Peyer's patch (tissue), 4 donors: ENCODE results near the gene CNTNAP5. TPM values are rescaled to one million over a fixed set of nuclear protein-coding genes. Genes with fewer than 3 reads are reported as not detected.
A peak's percentile ranks its signal among the peaks of the same experiment; 100 is the strongest.

ENCODE experiments used
- DNase-seq, 3 donors: peaks; one replicate each; pipeline ENCODE4 v3.0.0-alpha.2; 2017 to 2019
- H3K27ac ChIP-seq, 4 donors: fragments of 200-600 bp; sonication (generic); one replicate each; pipeline ENCODE4 v1.5.1; 2016 to 2019
- H3K27me3 ChIP-seq, 2 donors: fragments of 200-600 bp; sonication (generic); one replicate each; pipeline ENCODE4 v1.5.1; 2019
- H3K36me3 ChIP-seq, 3 donors: fragments of 200-600 bp; sonication (generic); one replicate each; pipeline ENCODE4 v1.5.1; 2016 to 2019
- H3K4me1 ChIP-seq, 4 donors: fragments of 200-600 bp; sonication (generic); one replicate each; pipeline ENCODE4 v1.5.1; 2016 to 2019
- H3K4me3 ChIP-seq, 4 donors: fragments of 200-600 bp; sonication (generic); 1 replicate in 3 of 4; 2 replicates in 1 of 4; pipeline ENCODE4 v1.5.1; 2016 to 2019; ENCODE audit warnings: mild to moderate bottlenecking in 1 of 4
- H3K9me3 ChIP-seq, 4 donors: fragments of 200-600 bp; sonication (generic); one replicate each; pipeline ENCODE4 v1.5.1; 2016 to 2019; ENCODE audit warnings: mild to moderate bottlenecking in 1 of 4
- CTCF ChIP-seq, 6 experiments: fragments of 450-650 bp in 4 of 6; fragments of 200-600 bp in 2 of 6; sonication (generic) in 1 of 6; IDR thresholded peaks; one replicate each; pipeline ENCODE4 v1.5.1; 2017 to 2019; ENCODE audit warnings: antibody characterized with exemption in 6 of 6, mild to moderate bottlenecking in 3 of 6, moderate library complexity in 1 of 6
- POLR2A ChIP-seq, 2 donors: fragments of 450-650 bp; IDR thresholded peaks; one replicate each; pipeline ENCODE4 v1.5.1; 2017; ENCODE audit warnings: antibody characterized with exemption in 2 of 2, mild to moderate bottlenecking in 2 of 2, moderate library complexity in 2 of 2
- total RNA-seq, 4 donors: library from RNA; depleted of rRNA; stranded (reverse); fragments of >200 nt; gene quantifications; one replicate each; pipeline ENCODE4 v1.1.0, GENCODE V29; 2016

The CNTNAP5 gene
- total RNA-seq, result not detected

GRCh38 chr2:124025171-124025580 lies at the start of gene CNTNAP5:
TSS of gene CNTNAP5 (plus strand) at chr2:124025287. CDS start at chr2:124025651, 364 bp downstream.
- Histone ChIP-seq H3K27ac (no peak within 1 kb of the TSS), H3K27me3 (peaks cover 0 to 4% of the 10 kb centered on the region in 2 donors), H3K4me3 (no peak within 1 kb of the TSS), H3K36me3 (no peaks in the 10 kb centered on the region), H3K4me1 (peaks cover 0 to 10% (median 0%) of the 10 kb centered on the region in 4 donors), H3K9me3 (no peaks in the 10 kb centered on the region)
- TF ChIP-seq POLR2A (IDR thresholded peaks at IDR 0.05), result no peak
- no peak for TF ChIP-seq CTCF (IDR thresholded peaks at IDR 0.05)
- DNase-seq, result peak in 1 of 3 donors; percentile 62

- no peak for TF ChIP-seq CTCF (IDR thresholded peaks at IDR 0.05)
- no peak for TF ChIP-seq POLR2A (IDR thresholded peaks at IDR 0.05)
- H3K9me3 ChIP-seq, result no peaks in the 10 kb centered on the region
- no peaks in the 10 kb centered on the region for H3K36me3 ChIP-seq
- H3K27ac ChIP-seq, result no peak overlapping the region
- DNase-seq, result no peak
- no peak overlapping the region for H3K4me3 ChIP-seq
- no peaks in the 10 kb centered on the region for H3K27me3 ChIP-seq
- no peaks in the 10 kb centered on the region for H3K4me1 ChIP-seq
These were observed 48.9 kb upstream of the CNTNAP5 start for GRCh38 chr2:123976054-123976648.

GRCh38 chr2:123993728-123994323 lies 31.3 kb upstream of the CNTNAP5 start:
- TF ChIP-seq POLR2A (IDR thresholded peaks at IDR 0.05) (no peak), CTCF (IDR thresholded peaks at IDR 0.05) (peak in 4 of 6 experiments; percentile 25 to 53 (median 46))
- H3K9me3 ChIP-seq, result no peaks in the 10 kb centered on the region
- DNase-seq, result peak in 1 of 3 donors; percentile 61
- H3K4me3 ChIP-seq, result no peak overlapping the region
- H3K27ac ChIP-seq, result no peak overlapping the region
- no peaks in the 10 kb centered on the region for H3K27me3 ChIP-seq
- no peaks in the 10 kb centered on the region for H3K36me3 ChIP-seq
- H3K4me1 ChIP-seq, result no peaks in the 10 kb centered on the region

GRCh38 chr2:123999681-124000080 lies 25.4 kb upstream of the CNTNAP5 start:
- H3K27ac ChIP-seq, result no peak overlapping the region
- H3K9me3 ChIP-seq, result no peaks in the 10 kb centered on the region
- H3K4me1 ChIP-seq, result no peaks in the 10 kb centered on the region
- H3K4me3 ChIP-seq, result no peak overlapping the region
- H3K27me3 ChIP-seq, result no peaks in the 10 kb centered on the region
- H3K36me3 ChIP-seq, result no peaks in the 10 kb centered on the region
- TF ChIP-seq CTCF (IDR thresholded peaks at IDR 0.05) (no peak), POLR2A (IDR thresholded peaks at IDR 0.05) (no peak)
- no peak for DNase-seq

- TF ChIP-seq CTCF (IDR thresholded peaks at IDR 0.05) (no peak), POLR2A (IDR thresholded peaks at IDR 0.05) (no peak)
- DNase-seq, result no peak
- Histone ChIP-seq H3K36me3 (no peaks in the 10 kb centered on the region), H3K27ac (no peak overlapping the region), H3K9me3 (no peaks in the 10 kb centered on the region), H3K27me3 (no peaks in the 10 kb centered on the region), H3K4me1 (no peaks in the 10 kb centered on the region), H3K4me3 (no peak overlapping the region)
These were observed 23.2 kb upstream of the CNTNAP5 start for GRCh38 chr2:124001696-124002430.
